Rectal smooth muscle tissue (tissue), 1 donor: ENCODE results near the gene EPHB2.
"Not testable (repeated sequence)": the region's sequence is repeated elsewhere in the genome, so short reads cannot be mapped to it uniquely, and the experiment has no call there.

ENCODE experiments used
- H3K27ac ChIP-seq: one replicate; pipeline ENCODE4 v1.7.0; 2013; ENCODE audit warnings: low read depth, low read length, inconsistent platforms
- H3K27me3 ChIP-seq: one replicate; pipeline ENCODE4 v1.7.0; 2013; ENCODE audit warnings: low read length; ENCODE audit not compliant: control insufficient read depth, insufficient read depth
- H3K36me3 ChIP-seq: one replicate; pipeline ENCODE4 v1.7.0; 2013; ENCODE audit warnings: low read length; ENCODE audit not compliant: control insufficient read depth, insufficient read depth
- H3K4me1 ChIP-seq: one replicate; pipeline ENCODE4 v1.7.0; 2013; ENCODE audit warnings: low read length; ENCODE audit not compliant: control insufficient read depth, insufficient read depth
- H3K4me3 ChIP-seq: one replicate; pipeline ENCODE4 v1.7.0; 2013; ENCODE audit warnings: low read length
- H3K9ac ChIP-seq: one replicate; pipeline ENCODE4 v1.7.0; 2013; ENCODE audit warnings: low read length

Gene EPHB2

DNA sequence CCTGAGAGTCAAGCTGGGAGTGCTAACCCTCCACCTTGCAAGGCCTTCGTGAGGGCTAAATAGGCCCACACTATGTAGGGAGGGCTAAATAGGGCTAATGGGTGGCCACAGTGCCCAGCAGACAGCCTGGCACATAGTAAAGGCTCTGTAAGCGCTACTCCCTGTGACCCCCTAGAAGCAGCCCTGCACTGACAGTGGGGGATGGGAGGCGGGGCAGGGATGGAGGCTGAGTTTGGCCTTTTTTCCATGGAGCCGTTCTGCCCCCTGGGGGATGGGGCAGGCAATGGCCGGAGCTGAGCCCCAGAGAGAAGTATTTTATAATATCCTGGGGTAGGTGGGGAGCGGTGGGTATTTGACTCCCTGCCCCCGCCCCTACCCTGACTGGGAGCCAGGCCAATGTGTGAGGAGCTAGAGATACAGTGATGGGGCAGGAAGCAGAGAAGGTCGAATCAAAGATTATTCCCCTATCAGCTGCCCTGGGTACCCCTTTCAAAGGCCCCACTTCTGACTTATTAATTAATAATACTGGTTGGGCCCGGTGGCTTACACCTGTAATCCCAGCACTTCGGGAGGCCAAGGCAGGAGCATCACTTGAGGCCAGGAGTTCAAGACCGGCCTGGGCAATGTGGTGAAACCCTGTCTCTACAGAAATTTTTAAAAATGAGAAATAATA lies 219.7 kb downstream of the EPHB2 start:
- no peak overlapping the region for H3K9ac ChIP-seq
- H3K27ac ChIP-seq: no peak overlapping the region
- no peaks in the 10 kb centered on the region for H3K27me3 ChIP-seq
- H3K4me3 ChIP-seq: no peak overlapping the region
- H3K4me1 ChIP-seq: no peaks in the 10 kb centered on the region
- no peaks in the 10 kb centered on the region for H3K36me3 ChIP-seq

GRCh38 chr1:22932803-22933470 lies 222.3 kb downstream of the EPHB2 start:
- H3K4me3 ChIP-seq: no peak overlapping the region
- H3K9ac ChIP-seq: no peak overlapping the region
- no peaks in the 10 kb centered on the region for H3K36me3 ChIP-seq
- no peak overlapping the region for H3K27ac ChIP-seq
- H3K4me1 ChIP-seq: no peaks in the 10 kb centered on the region
- no peaks in the 10 kb centered on the region for H3K27me3 ChIP-seq

DNA sequence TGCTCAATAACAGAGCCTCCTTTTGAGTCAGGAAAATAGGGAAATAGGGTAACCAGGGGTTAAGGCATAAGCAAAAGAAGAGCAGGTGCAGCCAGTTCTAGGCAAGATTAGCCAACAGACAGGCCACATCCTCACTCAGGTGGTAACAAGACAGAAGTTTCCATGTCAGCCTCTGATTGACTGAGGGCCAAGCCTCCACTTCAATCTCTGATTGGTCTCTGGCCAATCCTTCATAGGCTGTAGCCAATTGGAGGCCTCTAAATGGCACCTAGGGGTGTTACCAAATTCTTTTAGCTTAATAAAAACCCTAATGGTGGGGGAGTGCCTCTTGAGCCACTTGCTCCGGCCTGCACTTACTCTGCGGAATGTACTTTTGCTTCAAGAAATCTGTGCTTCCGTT lies 224.8 kb downstream of the EPHB2 start:
- Histone ChIP-seq H3K4me3 (no peak overlapping the region), H3K36me3 (no peaks in the 10 kb centered on the region), H3K27ac (no peak overlapping the region), H3K27me3 (no peaks in the 10 kb centered on the region), H3K4me1 (no peaks in the 10 kb centered on the region), H3K9ac (no peak overlapping the region)

GRCh38 chr1:22936681-22937080 lies 226.0 kb downstream of the EPHB2 start:
- Histone ChIP-seq H3K27me3 (no peaks in the 10 kb centered on the region), H3K9ac (no peak overlapping the region), H3K4me1 (no peaks in the 10 kb centered on the region), H3K27ac (no peak overlapping the region), H3K4me3 (no peak overlapping the region), H3K36me3 (no peaks in the 10 kb centered on the region)

GRCh38 chr1:22941257-22941656 lies 230.6 kb downstream of the EPHB2 start:
- Histone ChIP-seq H3K9ac (no peak overlapping the region), H3K4me3 (no peak overlapping the region), H3K36me3 (no peaks in the 10 kb centered on the region), H3K4me1 (no peaks in the 10 kb centered on the region), H3K27me3 (no peaks in the 10 kb centered on the region), H3K27ac (no peak overlapping the region)

- Histone ChIP-seq H3K27ac (no peak overlapping the region), H3K4me3 (no peak overlapping the region), H3K9ac (no peak overlapping the region), H3K27me3 (no peaks in the 10 kb centered on the region), H3K4me1 (no peaks in the 10 kb centered on the region), H3K36me3 (no peaks in the 10 kb centered on the region)
Observed at GRCh38 chr1:22944346-22945055, 233.9 kb downstream of the EPHB2 start.

- not testable (repeated sequence) for H3K27ac ChIP-seq, H3K4me3 ChIP-seq, H3K9ac ChIP-seq, H3K27me3 ChIP-seq, H3K36me3 ChIP-seq, H3K4me1 ChIP-seq
Observed at GRCh38 chr1:22945171-22945570, 234.5 kb downstream of the EPHB2 start.

DNA sequence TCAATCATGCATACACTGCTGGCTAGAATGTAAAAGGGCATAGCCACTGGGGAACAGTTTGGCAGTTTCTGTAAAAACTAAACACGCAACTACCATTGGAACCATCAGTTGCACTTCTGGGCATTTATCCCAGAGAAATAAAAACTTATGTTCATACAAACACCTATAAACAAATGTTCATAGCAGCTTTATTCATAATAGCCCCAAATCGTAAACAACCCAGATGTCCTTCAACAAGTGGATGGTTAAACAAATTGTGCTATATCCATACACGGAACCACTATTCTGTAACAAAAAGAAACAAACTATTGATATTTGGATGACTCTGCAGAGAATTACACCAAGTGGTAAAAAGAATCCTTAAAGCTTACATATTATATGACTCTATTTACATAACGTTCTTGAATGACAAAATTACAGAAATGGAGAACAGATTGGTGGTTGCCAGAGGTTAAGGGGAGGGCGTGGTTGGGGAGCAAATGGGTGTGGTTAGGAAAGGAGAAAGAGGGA lies 239.2 kb downstream of the EPHB2 start:
- Histone ChIP-seq H3K27ac (no peak overlapping the region), H3K27me3 (peaks cover 13% of the 10 kb centered on the region), H3K9ac (no peak overlapping the region), H3K4me3 (no peak overlapping the region), H3K36me3 (no peaks in the 10 kb centered on the region), H3K4me1 (no peaks in the 10 kb centered on the region)

DNA sequence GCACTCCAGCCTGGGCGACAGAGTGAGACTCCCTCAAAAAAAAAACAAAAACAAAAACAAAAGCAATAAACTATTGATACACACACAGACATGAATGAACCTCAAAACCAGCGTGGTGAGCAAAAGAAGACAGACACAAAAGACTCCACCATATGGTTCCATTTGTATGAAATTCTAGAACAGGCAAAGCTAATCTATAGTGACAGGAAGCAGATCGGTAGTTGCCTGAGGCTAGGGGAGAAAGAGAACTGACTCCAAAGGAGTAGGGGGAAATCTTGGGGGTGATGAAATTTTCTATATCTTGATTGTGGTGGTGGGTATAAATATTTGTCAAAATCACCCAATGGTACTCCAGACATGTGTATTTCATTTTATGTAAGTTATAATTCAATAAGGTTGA lies 241.2 kb downstream of the EPHB2 start:
- no peak overlapping the region for H3K9ac ChIP-seq
- peaks cover 14% of the 10 kb centered on the region for H3K27me3 ChIP-seq
- no peaks in the 10 kb centered on the region for H3K36me3 ChIP-seq
- H3K4me3 ChIP-seq: no peak overlapping the region
- no peak overlapping the region for H3K27ac ChIP-seq
- no peaks in the 10 kb centered on the region for H3K4me1 ChIP-seq

DNA sequence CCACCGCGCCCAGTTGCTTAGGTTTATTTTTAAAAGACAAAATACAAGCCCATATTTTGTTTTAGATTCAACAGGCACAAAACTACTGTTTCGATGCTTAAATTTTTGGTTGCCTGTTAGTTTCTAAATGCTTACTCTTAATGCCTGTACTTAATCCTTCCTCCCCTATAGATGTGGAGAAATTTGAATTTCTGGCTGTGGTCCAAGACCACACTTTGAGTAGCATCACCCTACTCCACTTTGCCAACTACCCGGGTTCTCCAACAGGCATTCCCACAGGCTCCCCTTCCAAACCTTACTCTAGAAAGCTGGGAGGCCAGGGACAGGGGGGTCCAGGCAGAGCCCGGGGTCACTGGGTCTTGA lies 242.0 kb downstream of the EPHB2 start:
- no peak overlapping the region for H3K9ac ChIP-seq
- no peak overlapping the region for H3K27ac ChIP-seq
- H3K27me3 ChIP-seq: peaks cover 14% of the 10 kb centered on the region
- no peaks in the 10 kb centered on the region for H3K36me3 ChIP-seq
- no peaks in the 10 kb centered on the region for H3K4me1 ChIP-seq
- no peak overlapping the region for H3K4me3 ChIP-seq

- Histone ChIP-seq H3K4me3 (no peak overlapping the region), H3K36me3 (no peaks in the 10 kb centered on the region), H3K27ac (no peak overlapping the region), H3K9ac (no peak overlapping the region), H3K27me3 (peaks cover 14% of the 10 kb centered on the region), H3K4me1 (no peaks in the 10 kb centered on the region)
Observed at GRCh38 chr1:22953057-22953739, 242.6 kb downstream of the EPHB2 start.

DNA sequence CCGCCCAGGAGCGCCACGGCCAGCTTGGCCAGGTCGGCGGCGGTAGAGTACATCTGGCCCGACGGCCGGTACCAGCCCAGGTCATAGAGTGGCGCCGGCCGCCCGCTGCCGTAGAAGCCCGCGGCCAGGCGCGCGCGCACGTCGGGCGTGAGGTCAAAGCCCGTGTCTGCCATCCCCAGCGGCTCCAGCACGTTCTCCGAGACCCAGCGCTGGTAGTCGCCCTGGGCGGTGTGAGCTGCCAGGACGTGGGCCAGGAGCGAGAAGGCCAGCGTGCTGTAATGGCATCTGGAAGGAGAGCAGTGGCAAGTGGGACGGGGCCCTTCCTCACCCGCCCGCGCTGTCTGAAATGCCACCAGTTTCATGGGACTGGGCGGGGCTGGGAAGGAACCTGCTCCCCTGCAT lies 243.1 kb downstream of the EPHB2 start:
- Histone ChIP-seq H3K4me1 (no peaks in the 10 kb centered on the region), H3K4me3 (no peak overlapping the region), H3K27me3 (peaks cover 14% of the 10 kb centered on the region), H3K9ac (no peak overlapping the region), H3K36me3 (no peaks in the 10 kb centered on the region), H3K27ac (no peak overlapping the region)
